Muscle of leg (tissue), 11 donors: ENCODE results near the gene DNAH1. TPM values are rescaled to one million over a fixed set of nuclear protein-coding genes. Genes with fewer than 3 reads are reported as not detected.
A peak's percentile ranks its signal among the peaks of the same experiment; 100 is the strongest.

Source experiments
- DNase-seq: peaks from one replicate; pipeline ENCODE4 v3.0.0; 2013
- H3K27ac ChIP-seq: one replicate; pipeline ENCODE4 v1.5.1; 2013; ENCODE audit warnings: mild to moderate bottlenecking, low read length, control low read depth
- H3K27me3 ChIP-seq: one replicate; pipeline ENCODE4 v1.6.1; 2013; ENCODE audit warnings: low read length; ENCODE audit not compliant: control insufficient read depth, insufficient read depth
- H3K36me3 ChIP-seq: one replicate; pipeline ENCODE4 v1.6.1; 2013; ENCODE audit warnings: low read length; ENCODE audit not compliant: control insufficient read depth, insufficient read depth
- H3K4me1 ChIP-seq: one replicate; pipeline ENCODE4 v1.6.1; 2013; ENCODE audit warnings: low read length; ENCODE audit not compliant: control insufficient read depth, insufficient read depth
- H3K4me3 ChIP-seq: one replicate; pipeline ENCODE4 v1.5.1; 2013; ENCODE audit warnings: low read length, control low read depth
- H3K9me3 ChIP-seq: replicated peaks from 2 replicates; pipeline ENCODE4 v1.6.1; 2013; ENCODE audit warnings: low read depth, low read length; ENCODE audit not compliant: control insufficient read depth
- WGBS: methylation state at CpG from one replicate; pipeline ENCODE4 v1.1.5; 2013; ENCODE audit warnings: missing lambda C conversion rate; ENCODE audit not compliant: insufficient coverage; 5-methylcytosine and 5-hydroxymethylcytosine counted together
- polyA plus RNA-seq, 8 donors: library from polyadenylated mRNA; unstranded; fragments of 120-200 nt; gene quantifications; one replicate each; pipeline versions ENCODE4 v1.2.1 to v1.2.3, GENCODE V29; 2013; ENCODE audit warnings: inconsistent platforms in 1 of 8, low replicate concordance in 1 of 8; ENCODE audit not compliant: insufficient read length in 8 of 8, insufficient read depth in 1 of 8
- total RNA-seq: library from RNA; stranded (reverse); fragments of 120-200 nt; gene quantifications from one replicate; pipeline ENCODE4 v1.2.4, GENCODE V29; 2013

DNAH1 gene
- total and polyA plus RNA-seq, 9 donors = 3.2 to 6.0 (median 4.4) TPM

GRCh38 chr3:52439426-52440248, 123.5 kb downstream of the DNAH1 start:
- whole genome bisulfite sequencing = 87% methylated on average over 10 of the region's 16 CpGs
- Histone ChIP-seq H3K36me3 (peaks cover 5% of the 10 kb centered on the region), H3K27me3 (no peaks in the 10 kb centered on the region), H3K4me1 (peaks cover 62% of the 10 kb centered on the region), H3K27ac (no peak overlapping the region), H3K9me3 (no peaks in the 10 kb centered on the region), H3K4me3 (no peak overlapping the region)
- DNase-seq = no peak

- no peak for DNase-seq
- WGBS = 93% methylated on average over 11 of the region's 12 CpGs
- H3K27ac ChIP-seq = no peak overlapping the region
- no peaks in the 10 kb centered on the region for H3K27me3 ChIP-seq
- H3K4me1 ChIP-seq = peaks cover 62% of the 10 kb centered on the region
- H3K36me3 ChIP-seq = peaks cover 5% of the 10 kb centered on the region
- no peaks in the 10 kb centered on the region for H3K9me3 ChIP-seq
- H3K4me3 ChIP-seq = no peak overlapping the region
These were observed 124.1 kb downstream of the DNAH1 start for GRCh38 chr3:52440249-52440551.

DNA sequence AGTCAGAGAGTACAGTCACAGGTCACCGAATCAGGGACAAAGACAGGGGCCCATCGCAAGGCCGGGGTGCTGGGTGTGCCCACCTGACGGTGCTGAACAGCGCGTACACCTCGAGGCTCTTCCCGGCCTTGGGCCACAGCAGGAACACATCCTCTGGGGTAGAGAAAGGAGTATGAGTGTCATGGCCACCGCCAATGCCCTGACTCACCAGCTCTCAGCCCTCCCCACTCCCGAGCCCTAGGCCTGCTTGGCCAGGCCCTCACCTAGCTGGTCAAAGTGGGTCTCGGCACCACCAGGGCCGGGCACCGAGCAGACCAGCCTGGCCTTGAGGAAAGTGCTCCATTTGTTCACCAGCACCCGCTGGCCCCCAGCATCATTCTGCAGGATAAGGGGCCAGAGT, 124.6 kb downstream of the DNAH1 start:
- Histone ChIP-seq H3K4me1 (peaks cover 61% of the 10 kb centered on the region), H3K27me3 (no peaks in the 10 kb centered on the region), H3K4me3 (no peak overlapping the region), H3K36me3 (peaks cover 5% of the 10 kb centered on the region), H3K27ac (no peak overlapping the region), H3K9me3 (no peaks in the 10 kb centered on the region)
- DNase-seq = no peak
- 96% methylated on average over 8 of the region's 14 CpGs for WGBS

DNA sequence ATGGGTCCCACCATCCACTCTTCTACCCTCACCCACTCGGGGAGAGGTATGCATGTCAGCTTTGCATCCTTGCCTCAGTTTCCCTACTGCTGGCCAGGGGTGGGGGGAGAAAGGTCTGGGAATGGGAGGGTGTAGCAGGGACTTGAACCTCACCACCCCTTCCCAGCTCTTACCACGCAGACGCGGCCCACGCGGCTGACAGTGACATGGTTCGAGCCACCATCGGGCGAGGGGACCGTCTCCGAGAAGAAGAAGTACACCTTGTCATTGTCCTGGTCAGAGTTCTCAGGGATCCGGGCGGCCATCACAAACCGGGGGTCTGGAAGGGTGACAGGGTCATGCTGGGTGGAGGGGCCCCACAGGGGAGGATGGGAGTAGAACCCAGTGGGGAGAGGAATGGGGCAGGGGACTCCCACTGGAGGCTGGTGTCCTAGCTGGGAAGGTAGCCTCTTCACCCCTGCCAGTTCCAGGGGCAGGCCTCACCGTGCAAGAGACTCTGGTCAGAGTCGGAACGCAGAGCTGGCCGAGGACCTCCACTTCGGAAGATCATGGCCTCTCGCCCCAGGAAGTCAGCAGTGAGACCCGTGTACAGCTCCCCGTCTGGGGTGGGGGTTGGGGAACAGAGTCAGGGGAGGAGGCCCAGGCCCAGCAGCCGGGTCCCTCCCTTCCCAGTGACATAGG, 125.1 kb downstream of the DNAH1 start:
- Histone ChIP-seq H3K9me3 (no peaks in the 10 kb centered on the region), H3K27me3 (no peaks in the 10 kb centered on the region), H3K4me3 (no peak overlapping the region), H3K36me3 (peaks cover 5% of the 10 kb centered on the region), H3K4me1 (peaks cover 56% of the 10 kb centered on the region), H3K27ac (no peak overlapping the region)
- DNase-seq = no peak
- WGBS = 93% methylated on average over 17 of the region's 23 CpGs

- Histone ChIP-seq H3K4me3 (no peak overlapping the region), H3K27me3 (peaks cover under 1% of the 10 kb centered on the region), H3K27ac (no peak overlapping the region), H3K4me1 (peaks cover 52% of the 10 kb centered on the region), H3K9me3 (no peaks in the 10 kb centered on the region), H3K36me3 (peaks cover 5% of the 10 kb centered on the region)
- 80% methylated on average over 13 of the region's 18 CpGs for WGBS
- DNase-seq = no peak
These were observed 125.7 kb downstream of the DNAH1 start for GRCh38 chr3:52441772-52442332.

DNA sequence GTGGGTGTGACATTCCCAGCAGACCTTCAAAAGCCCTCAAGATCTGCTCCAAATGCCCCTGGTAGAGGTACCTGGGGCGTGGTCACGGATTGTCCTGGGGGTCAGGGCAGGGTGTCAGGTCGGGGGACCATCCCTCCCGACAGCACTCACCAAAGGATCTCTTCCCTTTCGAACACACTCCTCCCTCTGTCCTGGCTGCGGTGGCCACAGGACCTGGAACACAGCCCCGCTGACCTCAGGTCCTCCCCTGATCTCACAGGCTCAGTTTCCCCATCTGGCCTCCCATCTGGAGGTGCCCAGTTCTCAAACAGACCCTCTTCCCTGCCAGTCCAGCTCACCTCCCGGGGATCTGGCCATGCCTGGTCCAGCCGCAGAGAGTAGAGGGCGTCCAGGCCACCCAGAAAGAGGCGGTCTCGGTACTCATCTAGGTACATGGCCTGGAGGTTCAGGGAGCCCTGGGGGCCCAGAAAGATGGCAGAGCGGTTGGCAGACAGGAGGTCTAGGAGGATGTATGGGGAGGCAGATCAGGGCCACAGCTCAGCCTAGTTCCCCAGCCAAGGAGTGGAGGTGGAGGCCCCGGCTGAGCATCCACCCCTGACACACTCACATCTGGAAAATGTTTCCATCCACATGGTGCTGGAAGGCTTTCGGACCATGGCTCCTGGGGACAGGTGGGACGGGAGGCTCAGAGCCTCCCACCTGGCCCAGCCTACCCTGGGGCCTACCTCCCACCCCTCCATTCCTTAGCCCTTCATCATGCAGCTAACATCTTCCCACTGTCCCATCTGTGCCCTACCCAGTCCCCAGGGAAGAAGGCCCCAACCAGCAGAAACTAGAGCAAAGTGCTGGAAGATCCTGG, 126.5 kb downstream of the DNAH1 start:
- WGBS = 73% methylated on average over 15 of the region's 16 CpGs
- no peak overlapping the region for H3K27ac ChIP-seq
- no peak for DNase-seq
- H3K4me1 ChIP-seq = peaks cover 46% of the 10 kb centered on the region
- H3K4me3 ChIP-seq = no peak overlapping the region
- peaks cover 5% of the 10 kb centered on the region for H3K36me3 ChIP-seq
- H3K27me3 ChIP-seq = peaks cover 2% of the 10 kb centered on the region
- no peaks in the 10 kb centered on the region for H3K9me3 ChIP-seq

DNA sequence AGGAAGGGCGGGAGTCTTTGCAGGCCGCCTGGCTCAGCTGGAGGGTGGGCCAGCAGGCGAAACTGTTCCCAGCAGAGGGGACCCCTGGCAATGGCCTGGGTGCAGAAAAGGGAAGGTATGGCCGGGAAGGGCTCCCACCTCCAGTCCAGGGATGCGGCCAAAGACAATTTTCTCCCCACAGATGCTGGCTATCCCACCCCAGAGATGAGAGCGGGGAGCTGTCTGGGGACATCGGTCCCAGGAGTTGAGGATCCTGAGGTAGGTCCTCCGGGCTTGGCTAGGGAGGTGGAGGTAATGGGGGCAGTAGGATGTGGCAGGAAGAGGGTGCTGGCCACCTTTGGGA, 127.1 kb downstream of the DNAH1 start:
- WGBS = 44% methylated on average over 3 of the region's 8 CpGs
- Histone ChIP-seq H3K27ac (no peak overlapping the region), H3K36me3 (peaks cover 5% of the 10 kb centered on the region), H3K4me1 (peaks cover 41% of the 10 kb centered on the region), H3K4me3 (no peak overlapping the region), H3K9me3 (no peaks in the 10 kb centered on the region), H3K27me3 (peaks cover 2% of the 10 kb centered on the region)
- DNase-seq = no peak

DNA sequence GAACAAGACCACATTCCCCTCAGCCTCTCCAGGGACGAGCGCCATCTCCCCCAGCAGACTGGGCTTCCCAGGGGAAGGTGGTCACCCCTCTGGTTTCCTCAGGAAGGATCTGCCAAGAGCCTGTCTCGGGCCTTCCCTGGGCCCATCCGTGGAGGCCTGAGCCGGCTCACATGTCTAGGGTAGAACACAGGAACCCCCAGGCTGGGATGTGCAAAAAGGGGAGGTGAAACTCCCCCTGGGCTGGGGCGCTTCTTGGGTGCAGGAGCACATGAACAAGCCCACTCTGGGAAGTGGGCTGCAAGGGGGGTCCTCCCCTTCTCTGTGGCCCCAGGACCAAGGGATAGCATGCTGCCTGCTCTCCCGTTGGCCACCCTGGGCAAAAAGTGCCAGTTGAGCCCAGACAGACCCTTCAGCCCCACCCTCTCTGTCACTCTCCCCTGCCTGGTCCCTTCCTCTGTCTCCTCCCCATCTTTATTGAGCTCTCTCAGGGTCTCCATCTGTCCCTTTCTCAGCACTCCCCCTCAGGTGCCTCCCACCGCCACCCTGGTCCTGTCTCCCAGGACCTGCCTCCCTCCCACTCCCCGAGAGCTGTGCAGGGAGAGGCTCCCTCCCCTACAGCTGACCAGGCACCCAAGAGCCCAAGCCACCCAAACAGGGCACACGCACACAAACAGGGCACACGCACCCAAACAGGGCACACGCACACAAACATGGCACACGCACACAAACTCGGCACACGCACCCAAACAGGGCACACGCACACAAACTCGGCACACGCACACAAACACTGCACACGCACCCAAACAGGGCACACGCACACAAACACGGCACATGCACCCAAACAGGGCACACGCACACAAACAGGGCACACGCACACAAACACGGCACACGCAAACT, 127.9 kb downstream of the DNAH1 start:
- H3K27me3 ChIP-seq = peaks cover 2% of the 10 kb centered on the region
- no peak for DNase-seq
- H3K9me3 ChIP-seq = no peaks in the 10 kb centered on the region
- H3K27ac ChIP-seq = no peak overlapping the region
- peaks cover 5% of the 10 kb centered on the region for H3K36me3 ChIP-seq
- H3K4me3 ChIP-seq = peak overlapping the region; percentile 29
- peaks cover 37% of the 10 kb centered on the region for H3K4me1 ChIP-seq
- WGBS = 84% methylated on average over 18 of the region's 25 CpGs
